ENCODE measurements around the gene ATG4B. TPM values are rescaled to one million over a fixed set of nuclear protein-coding genes. Genes with fewer than 3 reads are reported as not detected.

ATG4B gene
- total RNA-seq, 2 experiments from 2014 or later, result 84.1 to 87.1 TPM

Other genes starting within 250 kb of the ATG4B start
- 100 to 1,000 TPM in 1 of 2 experiments, 10 to 100 TPM in 1; 98.8 to 108 TPM for gene STK25, start 129.1 kb upstream of the ATG4B start, total RNA-seq
- under 1 TPM; 0.08 to 0.15 TPM for gene BOK, start 78.9 kb upstream of the ATG4B start, total RNA-seq
- gene THAP4, start 535 bp upstream of the ATG4B start, total RNA-seq, result 10 to 100 TPM; 31.9 to 34.3 TPM
- 10 to 100 TPM; 54.8 to 57.7 TPM for gene DTYMK, start 49.1 kb downstream of the ATG4B start, total RNA-seq
- gene ING5, start 64.3 kb downstream of the ATG4B start, total RNA-seq, result 10 to 100 TPM; 26.4 to 27.4 TPM
- gene D2HGDH, start 96.9 kb downstream of the ATG4B start, total RNA-seq, result 10 to 100 TPM; 24.6 to 25.0 TPM
- gene GAL3ST2, start 139.1 kb downstream of the ATG4B start, total RNA-seq, result under 1 TPM; 0.23 to 0.58 TPM
- gene NEU4, start 171.5 kb downstream of the ATG4B start, total RNA-seq, result under 1 TPM; 0.38 to 0.43 TPM
- gene PDCD1, start 221.2 kb downstream of the ATG4B start, total RNA-seq, result 10 to 100 TPM; 17.2 to 17.9 TPM
- gene RTP5, start 232.0 kb downstream of the ATG4B start, total RNA-seq, result under 1 TPM in 1 of 2 experiments, not detected in 1; 0.13 TPM